GM18870 (cell line): ENCODE data around the gene SIK2.

ENCODE experiments used
- ATAC-seq: cut with Tn5 transposase; IDR thresholded peaks from one replicate; pipeline ENCODE4 v1.9.1; 2021; ENCODE audit warnings: moderate library complexity; ENCODE audit not compliant: unreplicated experiment

Gene SIK2

GRCh38 chr11:111581341-111581740 is 20.9 kb upstream of the SIK2 start:
- ATAC-seq, result no peak

- ATAC-seq, result no peak
These were observed 20.1 kb upstream of the SIK2 start for GRCh38 chr11:111582163-111582562.

GRCh38 chr11:111582881-111583280 is 19.4 kb upstream of the SIK2 start:
- ATAC-seq, result no peak

- ATAC-seq, result no peak
These were observed 16.9 kb upstream of the SIK2 start for GRCh38 chr11:111585371-111585770.

GRCh38 chr11:111586388-111586831 is 15.8 kb upstream of the SIK2 start:
- ATAC-seq, result no peak

- ATAC-seq, result no peak
These were observed 13.1 kb upstream of the SIK2 start for GRCh38 chr11:111589114-111589513.

- ATAC-seq, result no peak
These were observed 12.3 kb upstream of the SIK2 start for GRCh38 chr11:111589886-111590499.

GRCh38 chr11:111591187-111591960 is 10.9 kb upstream of the SIK2 start:
- ATAC-seq, result no peak

GRCh38 chr11:111592491-111592890 is 9.8 kb upstream of the SIK2 start:
- no peak for ATAC-seq

GRCh38 chr11:111596319-111596718 is 5.9 kb upstream of the SIK2 start:
- no peak for ATAC-seq

GRCh38 chr11:111598148-111598547 is 4.1 kb upstream of the SIK2 start:
- no peak for ATAC-seq

GRCh38 chr11:111598559-111598958 is 3.7 kb upstream of the SIK2 start:
- ATAC-seq, result no peak

- ATAC-seq, result no peak
These were observed 642 bp upstream of the SIK2 start for GRCh38 chr11:111601636-111601978.

GRCh38 chr11:111602865-111603610 is 789 bp downstream of the SIK2 start:
- no peak for ATAC-seq

- no peak for ATAC-seq
These were observed 1.4 kb downstream of the SIK2 start for GRCh38 chr11:111603611-111604130.

- ATAC-seq, result no peak
These were observed 2.3 kb downstream of the SIK2 start for GRCh38 chr11:111604392-111605009.

GRCh38 chr11:111605681-111606080 is 3.4 kb downstream of the SIK2 start:
- ATAC-seq, result no peak

- no peak for ATAC-seq
These were observed 4.7 kb downstream of the SIK2 start for GRCh38 chr11:111606986-111607385.

GRCh38 chr11:111607751-111608150 is 5.5 kb downstream of the SIK2 start:
- ATAC-seq, result no peak

GRCh38 chr11:111612224-111612623 is 10.0 kb downstream of the SIK2 start:
- no peak for ATAC-seq

- ATAC-seq, result no peak
These were observed 15.0 kb downstream of the SIK2 start for GRCh38 chr11:111617286-111617685.
